GM13976 (cell line): ENCODE measurements around the gene EIF2AK3.

Source experiments
- DNase-seq: peaks from one replicate; pipeline ENCODE4 v3.0.0; 2012; ENCODE audit warnings: low spot score
- CTCF ChIP-seq: IDR thresholded peaks from 2 replicates; pipeline ENCODE4 v1.5.1; 2012; ENCODE audit warnings: borderline replicate concordance, mild to moderate bottlenecking; ENCODE audit not compliant: insufficient read depth; ENCODE audit errors: extremely low read depth, missing control alignments, control extremely low read depth
- in situ Hi-C: fragments of 300-500 bp; cut with MboI; formaldehyde crosslinking; loops from one replicate; pipeline ENCODE4 v1.12.0; 2022; ENCODE audit warnings: low sequenced_read_pairs, mixed read lengths, inconsistent platforms; ENCODE audit not compliant: unreplicated experiment

Gene EIF2AK3

GRCh38 chr2:88666576-88666975, 39.3 kb upstream of the EIF2AK3 start:
- DNase-seq: no peak
- in situ Hi-C loops: loop anchor here (5.0 to 25.0 kb wide), 5 partner anchors 74 to 604 kb away; partner anchors contain the start of genes KRCC1 and SMYD1
- TF ChIP-seq CTCF: no peak

- in situ Hi-C loops: loop anchor here (10.0 to 25.0 kb wide), 4 partner anchors 86 to 598 kb away; partner anchors contain the start of genes KRCC1 and SMYD1
- no peak for TF ChIP-seq CTCF
- DNase-seq: no peak
Measured at GRCh38 chr2:88660622-88661021, 33.4 kb upstream of the EIF2AK3 start.

- no peak for TF ChIP-seq CTCF
- DNase-seq: no peak
- in situ Hi-C loops: loop anchor here (25.0 kb wide), 3 partner anchors 322 to 597 kb away; partner anchors contain the start of genes KRCC1 and SMYD1
Measured at GRCh38 chr2:88659538-88659915, 32.3 kb upstream of the EIF2AK3 start.

GRCh38 chr2:88658881-88659537, 31.7 kb upstream of the EIF2AK3 start:
- no peak for TF ChIP-seq CTCF
- DNase-seq: no peak
- in situ Hi-C loops: loop anchor here (25.0 kb wide), 3 partner anchors 322 to 597 kb away; partner anchors contain the start of genes KRCC1 and SMYD1

GRCh38 chr2:88658326-88658725, 31.1 kb upstream of the EIF2AK3 start:
- TF ChIP-seq CTCF: no peak
- DNase-seq: no peak
- in situ Hi-C loops: loop anchor here (25.0 kb wide), 3 partner anchors 321 to 596 kb away; partner anchors contain the start of genes KRCC1 and SMYD1

- no peak for DNase-seq
- no peak for TF ChIP-seq CTCF
- in situ Hi-C loops: loop anchor here (25.0 kb wide), 3 partner anchors 320 to 595 kb away; partner anchors contain the start of genes KRCC1 and SMYD1
Measured at GRCh38 chr2:88657131-88657530, 29.9 kb upstream of the EIF2AK3 start.
